Retina (tissue), 1 donor: ENCODE data around the gene MAP2K2.

Experiments used
- DNase-seq: peaks from one replicate; pipeline ENCODE4 v3.0.0-alpha.2; 2016

MAP2K2 gene

GRCh38 chr19:4097501-4097900 lies 26.4 kb downstream of the MAP2K2 start:
- DNase-seq, result no peak

- DNase-seq, result no peak
These were observed 27.7 kb downstream of the MAP2K2 start for GRCh38 chr19:4096049-4096892.

GRCh38 chr19:4095488-4095844 lies 28.5 kb downstream of the MAP2K2 start:
- DNase-seq, result no peak

- no peak for DNase-seq
These were observed 29.0 kb downstream of the MAP2K2 start for GRCh38 chr19:4094761-4095487.

- DNase-seq, result no peak
These were observed 29.6 kb downstream of the MAP2K2 start for GRCh38 chr19:4094291-4094690.

GRCh38 chr19:4093643-4094175 lies 30.2 kb downstream of the MAP2K2 start:
- no peak for DNase-seq

- DNase-seq, result no peak
These were observed 33.3 kb downstream of the MAP2K2 start for GRCh38 chr19:4090356-4091220.

GRCh38 chr19:4089946-4090345 lies 34.0 kb downstream of the MAP2K2 start:
- no peak for DNase-seq

- DNase-seq, result no peak
These were observed 34.5 kb downstream of the MAP2K2 start for GRCh38 chr19:4089400-4089908.

- DNase-seq, result no peak
These were observed 34.9 kb downstream of the MAP2K2 start for GRCh38 chr19:4088975-4089374.

GRCh38 chr19:4087787-4088679 lies 35.9 kb downstream of the MAP2K2 start:
- no peak for DNase-seq

GRCh38 chr19:4086411-4086867 lies 37.5 kb downstream of the MAP2K2 start:
- DNase-seq, result no peak

GRCh38 chr19:4084547-4084877 lies 39.4 kb downstream of the MAP2K2 start:
- no peak for DNase-seq

- DNase-seq, result no peak
These were observed 40.0 kb downstream of the MAP2K2 start for GRCh38 chr19:4083677-4084546.

GRCh38 chr19:4082172-4082571 lies 41.8 kb downstream of the MAP2K2 start:
- DNase-seq, result no peak

GRCh38 chr19:4081441-4082129 lies 42.3 kb downstream of the MAP2K2 start:
- DNase-seq, result no peak

GRCh38 chr19:4080473-4080872 lies 43.4 kb downstream of the MAP2K2 start:
- no peak for DNase-seq

- no peak for DNase-seq
These were observed 45.9 kb downstream of the MAP2K2 start for GRCh38 chr19:4077800-4078684.

- no peak for DNase-seq
These were observed 46.9 kb downstream of the MAP2K2 start for GRCh38 chr19:4077007-4077374.
